Mucosa of descending colon (tissue), 3 donors: ENCODE data around the gene VAV1. TPM values are rescaled to one million over a fixed set of nuclear protein-coding genes. Genes with fewer than 3 reads are reported as not detected.
A peak's percentile ranks its signal among the peaks of the same experiment; 100 is the strongest.

Source experiments
- ATAC-seq: fragments of 200-7000 bp; cut with Tn5 transposase; one replicate; pipeline ENCODE4 v1.9.1; 2020; ENCODE audit warnings: mild to moderate bottlenecking, moderate library complexity
- DNase-seq, 3 donors: peaks; one replicate each; pipeline ENCODE4 v3.0.0-alpha.2; 2020
- H3K36me3 ChIP-seq: fragments of 200-600 bp; one replicate; pipeline ENCODE4 v1.8.0; 2021; ENCODE audit warnings: low read depth, mild to moderate bottlenecking
- H3K4me1 ChIP-seq: fragments of 200-600 bp; one replicate; pipeline ENCODE4 v1.8.0; 2021; ENCODE audit warnings: low read depth, mild to moderate bottlenecking
- H3K4me3 ChIP-seq: fragments of 200-600 bp; one replicate; pipeline ENCODE4 v1.8.0; 2021; ENCODE audit warnings: mild to moderate bottlenecking
- H3K9me3 ChIP-seq: fragments of 200-600 bp; one replicate; pipeline ENCODE4 v1.8.0; 2021; ENCODE audit warnings: mild to moderate bottlenecking
- CTCF ChIP-seq: fragments of 200-600 bp; IDR thresholded peaks from one replicate; pipeline ENCODE4 v1.8.0; 2022; ENCODE audit warnings: antibody characterized with exemption, mild to moderate bottlenecking
- intact Hi-C, 2 donors: fragments of 100-400 bp; cut with DNase I in 1 of 2; cut with micrococcal nuclease in 1 of 2; formaldehyde crosslinking; loops; one replicate each; pipeline versions ENCODE4 v1.11.0 to v1.11.1; 2022; cut with DNase I, micrococcal nuclease
- total RNA-seq, 3 donors: library from RNA; stranded (reverse); fragmentation: NEBNext Ultra II Directional in 2 of 3; extraction: Animal tissue kit (Norgen Biotek cat#: 25700) in 2 of 3; gene quantifications; one replicate each; pipeline versions ENCODE4 v1.2.1 to v1.2.4, GENCODE V29; 2021 to 2023
- donor health status: DM: no; HTN: no; CAD: no; lungs with moderate emphysema.
- donor health status: DM: no; HTN: no; CAD: no.
- donor health status: DM: no; HTN: yes; CAD: no.

Gene VAV1
- total RNA-seq, 3 donors from 2014 or later: 6.0 to 12.3 (median 10.7) TPM

- intact Hi-C loops: no loop called here
- Histone ChIP-seq H3K9me3 (no peaks in the 10 kb centered on the region), H3K4me3 (no peak overlapping the region), H3K36me3 (no peaks in the 10 kb centered on the region), H3K4me1 (peaks cover 7% of the 10 kb centered on the region)
- peak in 1 of 3 donors; percentile 59 for DNase-seq
- no peak for TF ChIP-seq CTCF
- no peak for ATAC-seq
These were observed 44.2 kb upstream of the VAV1 start for GRCh38 chr19:6728346-6728745.

GRCh38 chr19:6729573-6730152, 42.8 kb upstream of the VAV1 start:
- H3K36me3 ChIP-seq: no peaks in the 10 kb centered on the region
- peaks cover 7% of the 10 kb centered on the region for H3K4me1 ChIP-seq
- no peak for ATAC-seq
- intact Hi-C loops: no loop called here
- no peaks in the 10 kb centered on the region for H3K9me3 ChIP-seq
- peak in 2 of 3 donors; percentile 49 to 59 for DNase-seq
- TF ChIP-seq CTCF: no peak
- H3K4me3 ChIP-seq: no peak overlapping the region

GRCh38 chr19:6730153-6730804, 42.2 kb upstream of the VAV1 start:
- H3K4me1 ChIP-seq: peaks cover 7% of the 10 kb centered on the region
- TF ChIP-seq CTCF: no peak
- intact Hi-C loops: no loop called here
- peak; percentile 94 to 98 (median 94) for DNase-seq
- no peaks in the 10 kb centered on the region for H3K36me3 ChIP-seq
- no peaks in the 10 kb centered on the region for H3K9me3 ChIP-seq
- peak; percentile 96 for ATAC-seq
- no peak overlapping the region for H3K4me3 ChIP-seq

- Histone ChIP-seq H3K4me1 (peaks cover 9% of the 10 kb centered on the region), H3K9me3 (no peaks in the 10 kb centered on the region), H3K4me3 (no peak overlapping the region), H3K36me3 (no peaks in the 10 kb centered on the region)
- no peak for TF ChIP-seq CTCF
- DNase-seq (peak in 2 of 3 donors; percentile 55 to 72), ATAC-seq (peak; percentile 24)
- intact Hi-C loops: no loop called here
These were observed 41.4 kb upstream of the VAV1 start for GRCh38 chr19:6730941-6731670.

GRCh38 chr19:6731822-6732221, 40.7 kb upstream of the VAV1 start:
- intact Hi-C loops: no loop called here

More at GRCh38 chr19:6731822-6732221, 40.7 kb upstream of the VAV1 start:
- H3K36me3 ChIP-seq: no peaks in the 10 kb centered on the region
- DNase-seq (peak in 2 of 3 donors; percentile 32 to 55), ATAC-seq (no peak)
- TF ChIP-seq CTCF: no peak
- no peak overlapping the region for H3K4me3 ChIP-seq
- peaks cover 12% of the 10 kb centered on the region for H3K4me1 ChIP-seq
- H3K9me3 ChIP-seq: no peaks in the 10 kb centered on the region
